Endothelial cell (in vitro differentiated cells): ENCODE data around the gene KRT4. TPM values are rescaled to one million over a fixed set of nuclear protein-coding genes. Genes with fewer than 3 reads are reported as not detected.

Experiments
- DNase-seq: peaks from one replicate; pipeline ENCODE4 v3.0.0; 2021; ENCODE audit warnings: low spot score
- H3K27ac Mint-ChIP-seq: one replicate; pipeline ENCODE4 v1.8.0; 2021; ENCODE audit warnings: mixed read lengths, inconsistent platforms; ENCODE audit not compliant: unreplicated experiment
- H3K27me3 Mint-ChIP-seq: one replicate; pipeline ENCODE4 v1.8.0; 2021; ENCODE audit warnings: mild to moderate bottlenecking, moderate library complexity, mixed read lengths, inconsistent platforms; ENCODE audit not compliant: unreplicated experiment
- H3K36me3 Mint-ChIP-seq: one replicate; pipeline ENCODE4 v1.8.0; 2021; ENCODE audit warnings: mild to moderate bottlenecking, low read depth, mixed read lengths, inconsistent platforms; ENCODE audit not compliant: unreplicated experiment
- H3K4me1 Mint-ChIP-seq: one replicate; pipeline ENCODE4 v1.8.0; 2021; ENCODE audit warnings: mild to moderate bottlenecking, mixed read lengths, inconsistent platforms; ENCODE audit not compliant: unreplicated experiment
- H3K4me3 Mint-ChIP-seq: one replicate; pipeline ENCODE4 v1.8.0; 2021; ENCODE audit warnings: mild to moderate bottlenecking, mixed read lengths, inconsistent platforms; ENCODE audit not compliant: unreplicated experiment
- H3K9me3 Mint-ChIP-seq: one replicate; pipeline ENCODE4 v1.8.0; 2021; ENCODE audit warnings: mixed read lengths, inconsistent platforms; ENCODE audit not compliant: unreplicated experiment
- total RNA-seq: library from RNA; stranded (reverse); fragmentation: NEBNext Ultra II Directional; extraction: Animal tissue kit (Norgen Biotek cat#: 25700); gene quantifications from one replicate; pipeline ENCODE4 v1.2.1, GENCODE V29; 2021; ENCODE audit not compliant: unreplicated experiment
- TF ChIP-seq, protein P1 (sequence below): fragments of 200-600 bp; sonication (generic); IDR thresholded peaks from one replicate; pipeline ENCODE4 v1.5.0; 2021; ENCODE audit warnings: antibody characterized with exemption; ENCODE audit not compliant: unreplicated experiment

KRT4 gene
- total RNA-seq, 1 donor from 2014 or later = not detected

DNA sequence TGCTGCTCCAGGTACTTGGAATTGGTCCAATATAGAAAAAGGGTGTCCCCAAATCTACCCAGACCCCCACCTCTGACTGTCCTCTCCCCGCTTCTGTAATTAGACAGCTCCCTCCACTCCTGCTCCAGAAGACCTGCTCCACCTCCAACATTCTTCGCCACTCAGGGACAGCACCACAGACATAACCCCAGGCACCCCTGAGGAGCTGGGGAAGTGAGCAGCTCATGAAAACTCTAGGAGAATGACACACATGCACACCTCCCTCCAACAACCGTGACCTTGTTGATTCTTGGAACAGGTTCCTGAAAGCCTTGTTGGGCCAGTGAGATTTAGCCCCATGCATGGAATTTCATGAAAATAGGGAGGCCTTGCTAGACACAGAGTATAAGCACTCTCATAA is 8.2 kb downstream of the KRT4 start:
- H3K4me3 Mint-ChIP-seq = no peak overlapping the region
- no peaks in the 10 kb centered on the region for H3K4me1 Mint-ChIP-seq
- H3K27me3 Mint-ChIP-seq = peaks cover 2% of the 10 kb centered on the region
- no peaks in the 10 kb centered on the region for H3K36me3 Mint-ChIP-seq
- no peak overlapping the region for H3K27ac Mint-ChIP-seq
- TF ChIP-seq, protein P1, sequence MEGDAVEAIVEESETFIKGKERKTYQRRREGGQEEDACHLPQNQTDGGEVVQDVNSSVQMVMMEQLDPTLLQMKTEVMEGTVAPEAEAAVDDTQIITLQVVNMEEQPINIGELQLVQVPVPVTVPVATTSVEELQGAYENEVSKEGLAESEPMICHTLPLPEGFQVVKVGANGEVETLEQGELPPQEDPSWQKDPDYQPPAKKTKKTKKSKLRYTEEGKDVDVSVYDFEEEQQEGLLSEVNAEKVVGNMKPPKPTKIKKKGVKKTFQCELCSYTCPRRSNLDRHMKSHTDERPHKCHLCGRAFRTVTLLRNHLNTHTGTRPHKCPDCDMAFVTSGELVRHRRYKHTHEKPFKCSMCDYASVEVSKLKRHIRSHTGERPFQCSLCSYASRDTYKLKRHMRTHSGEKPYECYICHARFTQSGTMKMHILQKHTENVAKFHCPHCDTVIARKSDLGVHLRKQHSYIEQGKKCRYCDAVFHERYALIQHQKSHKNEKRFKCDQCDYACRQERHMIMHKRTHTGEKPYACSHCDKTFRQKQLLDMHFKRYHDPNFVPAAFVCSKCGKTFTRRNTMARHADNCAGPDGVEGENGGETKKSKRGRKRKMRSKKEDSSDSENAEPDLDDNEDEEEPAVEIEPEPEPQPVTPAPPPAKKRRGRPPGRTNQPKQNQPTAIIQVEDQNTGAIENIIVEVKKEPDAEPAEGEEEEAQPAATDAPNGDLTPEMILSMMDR = no peak
- no peaks in the 10 kb centered on the region for H3K9me3 Mint-ChIP-seq
- no peak for DNase-seq

- Mint-ChIP-seq H3K36me3 (no peaks in the 10 kb centered on the region), H3K27ac (no peak overlapping the region), H3K4me1 (no peaks in the 10 kb centered on the region), H3K4me3 (no peak overlapping the region), H3K27me3 (peaks cover 2% of the 10 kb centered on the region), H3K9me3 (no peaks in the 10 kb centered on the region)
- TF ChIP-seq, protein P1 = no peak
- no peak for DNase-seq
Observed at GRCh38 chr12:52805000-52805399, 8.9 kb downstream of the KRT4 start.

GRCh38 chr12:52802442-52802841 is 11.5 kb downstream of the KRT4 start:
- TF ChIP-seq, protein P1 = no peak
- no peaks in the 10 kb centered on the region for H3K27me3 Mint-ChIP-seq
- no peaks in the 10 kb centered on the region for H3K4me1 Mint-ChIP-seq
- H3K9me3 Mint-ChIP-seq = no peaks in the 10 kb centered on the region
- H3K36me3 Mint-ChIP-seq = no peaks in the 10 kb centered on the region
- no peak overlapping the region for H3K4me3 Mint-ChIP-seq
- DNase-seq = no peak
- no peak overlapping the region for H3K27ac Mint-ChIP-seq

DNA sequence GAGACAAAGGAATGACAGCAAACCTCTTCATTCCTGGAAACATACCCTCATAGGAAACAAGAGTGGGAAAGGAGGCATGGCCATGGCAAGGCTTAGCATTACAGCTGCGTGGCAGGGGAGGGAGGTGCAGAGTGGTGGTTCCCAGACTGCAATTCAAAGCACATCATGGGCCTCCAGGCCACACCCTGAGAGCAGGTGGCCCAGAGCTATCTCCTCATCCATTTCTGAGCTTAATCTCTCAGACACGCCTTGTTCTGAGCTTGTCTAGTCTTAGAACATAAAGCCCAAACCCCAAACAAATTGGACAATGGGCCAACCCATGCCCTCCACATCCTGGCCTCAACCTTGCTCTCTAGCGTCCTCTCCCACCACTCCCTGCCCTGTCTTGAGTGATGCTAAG is 12.1 kb downstream of the KRT4 start:
- TF ChIP-seq, protein P1 = no peak
- Mint-ChIP-seq H3K36me3 (no peaks in the 10 kb centered on the region), H3K27me3 (no peaks in the 10 kb centered on the region), H3K27ac (no peak overlapping the region), H3K4me1 (no peaks in the 10 kb centered on the region), H3K9me3 (no peaks in the 10 kb centered on the region), H3K4me3 (no peak overlapping the region)
- DNase-seq = no peak

DNA sequence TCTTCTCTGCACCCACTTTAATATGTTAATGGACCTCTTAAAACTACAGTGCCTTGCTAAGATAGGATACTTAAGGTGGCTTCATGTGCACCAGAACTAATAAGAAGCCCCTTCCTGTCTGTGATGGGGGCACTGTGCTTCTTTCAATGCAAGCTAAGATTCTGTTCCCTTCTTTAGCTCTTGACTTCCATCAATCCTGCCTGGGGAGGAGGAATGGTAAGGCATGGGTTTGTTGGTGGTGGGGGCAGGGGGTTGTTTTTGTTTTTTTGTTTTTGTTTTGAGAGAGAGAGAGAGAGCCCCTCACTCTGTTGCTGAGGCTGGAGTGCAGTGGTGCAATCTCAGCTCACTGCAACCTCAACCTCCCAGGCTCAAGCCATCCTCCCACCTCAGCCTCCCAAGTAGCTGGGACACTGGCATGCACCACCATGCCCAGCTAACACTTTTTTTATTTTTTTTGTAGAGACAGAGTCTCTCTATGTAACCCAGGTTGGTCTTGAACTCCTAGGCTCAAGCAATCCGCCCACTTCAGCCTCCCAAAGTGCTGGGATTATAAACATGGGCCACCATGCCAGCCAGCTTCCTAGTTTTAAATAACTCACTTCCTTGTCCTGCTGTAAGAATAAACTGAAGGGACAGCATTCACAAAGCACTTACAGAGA is 13.5 kb downstream of the KRT4 start:
- no peaks in the 10 kb centered on the region for H3K36me3 Mint-ChIP-seq
- H3K27me3 Mint-ChIP-seq = no peaks in the 10 kb centered on the region
- no peak overlapping the region for H3K4me3 Mint-ChIP-seq
- no peak for DNase-seq
- H3K27ac Mint-ChIP-seq = no peak overlapping the region
- no peaks in the 10 kb centered on the region for H3K4me1 Mint-ChIP-seq
- TF ChIP-seq, protein P1 = no peak
- no peaks in the 10 kb centered on the region for H3K9me3 Mint-ChIP-seq
